Stomach (tissue), 19 donors: Measurements from ENCODE around the gene C2orf76. TPM values are rescaled to one million over a fixed set of nuclear protein-coding genes. Genes with fewer than 3 reads are reported as not detected.
A peak's percentile ranks its signal among the peaks of the same experiment; 100 is the strongest.

Experiments used
- DNase-seq, 2 donors: peaks; one replicate each; pipeline versions ENCODE4 v3.0.0 to v3.0.0-alpha.2; 2013 to 2019
- H3K27ac ChIP-seq, 5 donors: fragments of 200-600 bp in 4 of 5; sonication (generic) in 4 of 5; one replicate each; pipeline ENCODE4 v1.5.1; 2013 to 2019; ENCODE audit warnings: mild to moderate bottlenecking in 1 of 5, moderate library complexity in 1 of 5
- H3K27me3 ChIP-seq, 3 donors: fragments of 200-600 bp; sonication (generic); one replicate each; pipeline ENCODE4 v1.5.1; 2017 to 2019; ENCODE audit warnings: mixed run types in 1 of 3
- H3K36me3 ChIP-seq, 4 donors: fragments of 200-600 bp; sonication (generic); 1 replicate in 3 of 4; 2 replicates in 1 of 4; pipeline ENCODE4 v1.5.1; 2016 to 2019
- H3K4me1 ChIP-seq, 4 donors: fragments of 200-600 bp; sonication (generic); one replicate each; pipeline ENCODE4 v1.5.1; 2016 to 2019
- H3K4me3 ChIP-seq, 4 donors: fragments of 200-600 bp; sonication (generic) in 3 of 4; one replicate each; pipeline ENCODE4 v1.5.1; 2016 to 2019; ENCODE audit warnings: mild to moderate bottlenecking in 1 of 4
- H3K9me3 ChIP-seq, 4 donors: fragments of 200-600 bp; sonication (generic); one replicate each; pipeline ENCODE4 v1.5.1; 2016 to 2019
- CTCF ChIP-seq, 7 experiments: fragments of 450-650 bp in 4 of 7; fragments of 200-600 bp in 3 of 7; sonication (generic) in 3 of 7; IDR thresholded peaks; one replicate each; pipeline ENCODE4 v1.5.1; 2016 to 2019; ENCODE audit warnings: antibody characterized with exemption in 7 of 7, control low read depth in 2 of 7, mild to moderate bottlenecking in 1 of 7
- EP300 ChIP-seq: sonication (generic); formaldehyde crosslinking; IDR thresholded peaks from one replicate; pipeline ENCODE4 v1.6.1; 2017; ENCODE audit warnings: antibody characterized with exemption
- POLR2A ChIP-seq, 4 donors: fragments of 450-650 bp; IDR thresholded peaks; one replicate each; pipeline ENCODE4 v1.6.1; 2016; ENCODE audit warnings: antibody characterized with exemption in 4 of 4, control low read depth in 2 of 4, mild to moderate bottlenecking in 1 of 4, moderate library complexity in 1 of 4
- POLR2AphosphoS5 ChIP-seq, 3 donors: sonication (generic); formaldehyde crosslinking; IDR thresholded peaks; one replicate each; pipeline ENCODE4 v1.6.1; 2016; ENCODE audit warnings: antibody characterized with exemption in 3 of 3
- WGBS, 5 donors: extraction: QIAGEN DNeasy Blood & Tissue Kit in 3 of 5; methylation state at CpG; one replicate each; pipeline versions ENCODE4 v1.1.5 to v1.1.7; 2013 to 2018; 5-methylcytosine and 5-hydroxymethylcytosine counted together
- intact Hi-C: fragments of 100-400 bp; cut with DNase I; formaldehyde crosslinking; loops from one replicate; pipeline ENCODE4 v1.15.1; 2023; ENCODE audit warnings: low total_unique reads
- long read RNA-seq, 10 donors: transcript quantifications; one replicate each; lab custom pipeline, GENCODE V29; 2026
- polyA plus RNA-seq, 3 donors: library from polyadenylated mRNA; stranded (reverse); fragments of 200-250 nt; gene quantifications; one replicate each; pipeline ENCODE4 v1.2.3, GENCODE V29; 2013
- total RNA-seq, 5 donors: library from RNA; depleted of rRNA; stranded (reverse); fragments of >200 nt; gene quantifications; one replicate each; pipeline versions ENCODE4 v1.1.0 to v1.2.3, GENCODE V29; 2014 to 2016
- donor health status: healthy with polysubstance abuse.
- donor health status: Bipolar disorder and iron deficiency.
- donor health status: healthy.

The C2orf76 gene
- total RNA-seq: 10 to 100 TPM in 1 of 5 donors, 1 to 10 TPM in 3, not detected in 1; 6.7 to 15.2 (median 8.3) TPM
- polyA plus RNA-seq: 10 to 100 TPM; 20.3 to 30.9 (median 23.8) TPM
- long read RNA-seq, donor 1, partial matches to known transcripts: 287 of 289 reads
- long read RNA-seq, donor 1, other reads (novel, unspliced or antisense): 0 of 289 reads
- long read RNA-seq, donor 2, partial matches to known transcripts: 66 of 376 reads
- long read RNA-seq, donor 2, other reads (novel, unspliced or antisense): 309 of 376 reads
- long read RNA-seq, donor 3, partial matches to known transcripts: 0 of 3 reads
- long read RNA-seq, donor 3, other reads (novel, unspliced or antisense): 0 of 3 reads
- long read RNA-seq, donor 4: 0 reads
- long read RNA-seq, donor 5, transcript C2orf76-201 (6 exons, 676 nt): major isoform, 5 of 248 reads
- long read RNA-seq, donor 5, partial matches to known transcripts: 243 of 248 reads
- long read RNA-seq, donor 5, other reads (novel, unspliced or antisense): 0 of 248 reads
- long read RNA-seq, donor 6: 0 reads
- long read RNA-seq, donor 7, partial matches to known transcripts: 340 of 343 reads
- long read RNA-seq, donor 7, other reads (novel, unspliced or antisense): 0 of 343 reads
- long read RNA-seq, donor 8, partial matches to known transcripts: 0 of 3 reads
- long read RNA-seq, donor 8, other reads (novel, unspliced or antisense): 0 of 3 reads
- long read RNA-seq, donor 9, partial matches to known transcripts: 0 of 4 reads
- long read RNA-seq, donor 9, other reads (novel, unspliced or antisense): 0 of 4 reads
- long read RNA-seq, donor 10, partial matches to known transcripts: 0 of 2 reads
- long read RNA-seq, donor 10, other reads (novel, unspliced or antisense): 0 of 2 reads

- Histone ChIP-seq H3K36me3 (peaks cover 29 to 38% (median 36%) of the 10 kb centered on the region in 4 donors), H3K9me3 (no peaks in the 10 kb centered on the region), H3K27ac (peak within 1 kb of the TSS; percentile 87 to 94 (median 92)), H3K4me3 (peak within 1 kb of the TSS; percentile 60 to 79 (median 70)), H3K27me3 (no peaks in the 10 kb centered on the region), H3K4me1 (peaks cover 23 to 46% (median 38%) of the 10 kb centered on the region in 4 donors)
- WGBS, 5 donors: 0 to 1% (median 0%) methylated on average over 29 to 65 of the region's 65 CpGs
- intact Hi-C loops: no loop called here
- TF ChIP-seq EP300: no peak
- no peak for TF ChIP-seq CTCF (IDR thresholded peaks at IDR 0.05)
- TF ChIP-seq POLR2A (IDR thresholded peaks at IDR 0.05): peak in 2 of 4 donors; percentile 33 to 74
- peak; percentile 96 to 98 (median 96) for TF ChIP-seq POLR2AphosphoS5 (IDR thresholded peaks at IDR 0.05)
- peak; percentile 97 to 99 for DNase-seq
Measured at GRCh38 chr2:119366649-119367471, at the start of gene C2orf76, which contains the start of gene DBI. Gene C2orf76 (minus strand): TSS chr2:119366834. CDS start chr2:119339959, 26,875 bp downstream. Gene DBI (plus strand): TSS chr2:119366977. CDS start chr2:119367052, 75 bp downstream.

- WGBS, 5 donors: 78 to 92% (median 83%) methylated on average over 1 of the region's 1 CpG
- no peaks in the 10 kb centered on the region for H3K36me3 ChIP-seq
- no peak overlapping the region for H3K4me3 ChIP-seq
- H3K27ac ChIP-seq: no peak overlapping the region
- no peaks in the 10 kb centered on the region for H3K27me3 ChIP-seq
- peaks cover 0 to 11% (median 3%) of the 10 kb centered on the region in 4 donors for H3K4me1 ChIP-seq
- no peaks in the 10 kb centered on the region for H3K9me3 ChIP-seq
- TF ChIP-seq POLR2AphosphoS5 (IDR thresholded peaks at IDR 0.05) (no peak), POLR2A (IDR thresholded peaks at IDR 0.05) (no peak), CTCF (IDR thresholded peaks at IDR 0.05) (no peak)
- no peak for DNase-seq
- intact Hi-C loops: loop anchor here (10.0 kb wide), 1 partner anchor 249 kb away; no protein-coding TSS in a partner anchor
Measured at GRCh38 chr2:119415630-119416029, 49.0 kb upstream of the C2orf76 start.

GRCh38 chr2:119414894-119415293 lies 48.3 kb upstream of the C2orf76 start:
- H3K27me3 ChIP-seq: no peaks in the 10 kb centered on the region
- 77 to 89% (median 87%) methylated on average over 3 of the region's 3 CpGs for WGBS, 5 donors
- no peak overlapping the region for H3K4me3 ChIP-seq
- DNase-seq: no peak
- no peaks in the 10 kb centered on the region for H3K36me3 ChIP-seq
- H3K4me1 ChIP-seq: peaks cover 0 to 4% (median under 1%) of the 10 kb centered on the region in 4 donors
- TF ChIP-seq EP300: no peak
- no peak for TF ChIP-seq POLR2AphosphoS5 (IDR thresholded peaks at IDR 0.05)
- TF ChIP-seq CTCF (IDR thresholded peaks at IDR 0.05): no peak
- TF ChIP-seq POLR2A (IDR thresholded peaks at IDR 0.05): no peak
- intact Hi-C loops: loop anchor here (10.0 kb wide), 1 partner anchor 250 kb away; no protein-coding TSS in a partner anchor
- no peaks in the 10 kb centered on the region for H3K9me3 ChIP-seq
- H3K27ac ChIP-seq: no peak overlapping the region
